ENCODE data around the gene WNT9B.

Gene WNT9B

GRCh38 chr17:46888727-46889126 lies 37.3 kb downstream of the WNT9B start:
- Histone ChIP-seq H3F3A (ENCODE audit: low read depth) (no peaks in the 10 kb centered on the region), H3K79me2 (ENCODE audit: insufficient read depth, low read length) (no peaks in the 10 kb centered on the region), H3K27me3 (ENCODE audit: insufficient read depth, low read length, poor library complexity, severe bottlenecking) (no peaks in the 10 kb centered on the region), H3K36me3 (ENCODE audit: insufficient read depth, low read length) (no peaks in the 10 kb centered on the region), H3K9ac (ENCODE audit: low read depth, low read length, poor library complexity, severe bottlenecking) (no peak overlapping the region), H3K4me2 (ENCODE audit: low read depth, low read length, poor library complexity, severe bottlenecking) (no peak overlapping the region), H3K4me1 (ENCODE audit: insufficient read depth, low read length, poor library complexity, severe bottlenecking) (peaks cover 15% of the 10 kb centered on the region), H4K20me1 (ENCODE audit: insufficient read depth, low read length, poor library complexity, severe bottlenecking) (no peaks in the 10 kb centered on the region), H2AFZ (ENCODE audit: low read length) (no peak overlapping the region), H3K9me2 (replicated peaks; ENCODE audit: low read depth, low read length) (no peaks in the 10 kb centered on the region), H3K9me3 (ENCODE audit: insufficient read depth, low read depth, low read length) (no peaks in the 10 kb centered on the region), H3K4me3 (ENCODE audit: low read length, poor library complexity, severe bottlenecking) (no peak overlapping the region)
- TF ChIP-seq EZH2phosphoT487 (IDR thresholded peaks at IDR 0.05; ENCODE audit: borderline replicate concordance) (no peak), CTCF (conservative IDR thresholded peaks at IDR 0.05; ENCODE audit: low read length) (no peak)

GRCh38 chr17:46889519-46889918 lies 38.1 kb downstream of the WNT9B start:
- no peaks in the 10 kb centered on the region for H3K9me2 ChIP-seq (replicated peaks; ENCODE audit: low read depth, low read length)
- no peak overlapping the region for H2AFZ ChIP-seq (ENCODE audit: low read length)
- no peaks in the 10 kb centered on the region for H4K20me1 ChIP-seq (ENCODE audit: insufficient read depth, low read length, poor library complexity, severe bottlenecking)
- H3K4me1 ChIP-seq (ENCODE audit: insufficient read depth, low read length, poor library complexity, severe bottlenecking) = peaks cover 15% of the 10 kb centered on the region
- H3K79me2 ChIP-seq (ENCODE audit: insufficient read depth, low read length) = no peaks in the 10 kb centered on the region
- H3K4me2 ChIP-seq (ENCODE audit: low read depth, low read length, poor library complexity, severe bottlenecking) = no peak overlapping the region
- H3K9me3 ChIP-seq (ENCODE audit: insufficient read depth, low read depth, low read length) = no peaks in the 10 kb centered on the region
- H3K4me3 ChIP-seq (ENCODE audit: low read length, poor library complexity, severe bottlenecking) = no peak overlapping the region
- no peaks in the 10 kb centered on the region for H3F3A ChIP-seq (ENCODE audit: low read depth)
- H3K9ac ChIP-seq (ENCODE audit: low read depth, low read length, poor library complexity, severe bottlenecking) = no peak overlapping the region
- H3K27me3 ChIP-seq (ENCODE audit: insufficient read depth, low read length, poor library complexity, severe bottlenecking) = no peaks in the 10 kb centered on the region
- TF ChIP-seq EZH2phosphoT487 (IDR thresholded peaks at IDR 0.05; ENCODE audit: borderline replicate concordance) (no peak), CTCF (conservative IDR thresholded peaks at IDR 0.05; ENCODE audit: low read length) (no peak)
- no peaks in the 10 kb centered on the region for H3K36me3 ChIP-seq (ENCODE audit: insufficient read depth, low read length)

- Histone ChIP-seq H3K4me1 (ENCODE audit: insufficient read depth, low read length, poor library complexity, severe bottlenecking) (peaks cover 15% of the 10 kb centered on the region), H2AFZ (ENCODE audit: low read length) (no peak overlapping the region), H3K27me3 (ENCODE audit: insufficient read depth, low read length, poor library complexity, severe bottlenecking) (no peaks in the 10 kb centered on the region), H3K36me3 (ENCODE audit: insufficient read depth, low read length) (no peaks in the 10 kb centered on the region), H3K9me3 (ENCODE audit: insufficient read depth, low read depth, low read length) (no peaks in the 10 kb centered on the region), H3K9me2 (replicated peaks; ENCODE audit: low read depth, low read length) (no peaks in the 10 kb centered on the region), H3K4me2 (ENCODE audit: low read depth, low read length, poor library complexity, severe bottlenecking) (no peak overlapping the region), H3K79me2 (ENCODE audit: insufficient read depth, low read length) (no peaks in the 10 kb centered on the region), H4K20me1 (ENCODE audit: insufficient read depth, low read length, poor library complexity, severe bottlenecking) (no peaks in the 10 kb centered on the region), H3K4me3 (ENCODE audit: low read length, poor library complexity, severe bottlenecking) (no peak overlapping the region), H3K9ac (ENCODE audit: low read depth, low read length, poor library complexity, severe bottlenecking) (no peak overlapping the region), H3F3A (ENCODE audit: low read depth) (no peaks in the 10 kb centered on the region)
- TF ChIP-seq CTCF (conservative IDR thresholded peaks at IDR 0.05; ENCODE audit: low read length) (no peak), EZH2phosphoT487 (IDR thresholded peaks at IDR 0.05; ENCODE audit: borderline replicate concordance) (no peak)
These were observed 38.7 kb downstream of the WNT9B start for GRCh38 chr17:46889992-46890564.
